CD14-positive monocyte (primary cell): ENCODE results near the gene RPL6. TPM values are rescaled to one million over a fixed set of nuclear protein-coding genes. Genes with fewer than 3 reads are reported as not detected.
A peak's percentile ranks its signal among the peaks of the same experiment; 100 is the strongest.
"Not testable (repeated sequence)": the region's sequence is repeated elsewhere in the genome, so short reads cannot be mapped to it uniquely, and the experiment has no call there.

Experiments used
- DNase-seq, 3 donors: peaks; one replicate each; pipeline ENCODE4 v3.0.0-alpha.2; 2011 to 2022
- H2AFZ ChIP-seq: 2 replicates; pipeline ENCODE4 v1.6.0; 2012; ENCODE audit warnings: mild to moderate bottlenecking, low read depth, low read length, inconsistent platforms; ENCODE audit not compliant: insufficient read depth, poor library complexity, severe bottlenecking
- H3K27ac ChIP-seq, 2 donors: 1 replicate in 1 of 2; 2 replicates in 1 of 2; pipeline ENCODE4 v1.5.1; 2012 to 2013; ENCODE audit warnings: low read length in 2 of 2, control low read depth in 1 of 2, inconsistent platforms in 1 of 2, low read depth in 1 of 2, mild to moderate bottlenecking in 1 of 2
- H3K27me3 ChIP-seq, 2 donors: one replicate each; pipeline versions ENCODE4 v1.6.0 to v1.6.1; 2011 to 2013; ENCODE audit warnings: low read length in 2 of 2; ENCODE audit not compliant: control insufficient read depth in 2 of 2, insufficient read depth in 2 of 2
- H3K36me3 ChIP-seq, 2 donors: replicated peaks in 1 of 2; 1 replicate in 1 of 2; 2 replicates in 1 of 2; pipeline versions ENCODE4 v1.5.1 to v1.6.1; 2012 to 2013; ENCODE audit warnings: low read length in 2 of 2, control low read depth in 1 of 2, inconsistent platforms in 1 of 2, mild to moderate bottlenecking in 1 of 2; ENCODE audit not compliant: insufficient read depth in 2 of 2, control insufficient read depth in 1 of 2
- H3K4me1 ChIP-seq, 2 donors: 1 replicate in 1 of 2; 2 replicates in 1 of 2; pipeline versions ENCODE4 v1.5.1 to v1.6.1; 2012 to 2013; ENCODE audit warnings: low read length in 2 of 2, control low read depth in 1 of 2, inconsistent platforms in 1 of 2, mild to moderate bottlenecking in 1 of 2, moderate library complexity in 1 of 2; ENCODE audit not compliant: insufficient read depth in 2 of 2, control insufficient read depth in 1 of 2
- H3K4me2 ChIP-seq: replicated peaks from 2 replicates; pipeline ENCODE3; 2012; ENCODE audit warnings: low read length, moderate library complexity, mild to moderate bottlenecking; ENCODE audit not compliant: poor library complexity, severe bottlenecking; ENCODE audit errors: extremely low read depth
- H3K4me3 ChIP-seq, 3 experiments: fragments of 200-600 bp in 1 of 3; sonication (generic) in 1 of 3; replicated peaks in 1 of 3; 1 replicate in 2 of 3; 2 replicates in 1 of 3; pipeline ENCODE4 v1.5.1; 2011 to 2013; ENCODE audit warnings: low read length in 3 of 3, mild to moderate bottlenecking in 3 of 3, control low read depth in 2 of 3, low read depth in 2 of 3, inconsistent platforms in 1 of 3, moderate library complexity in 1 of 3
- H3K79me2 ChIP-seq: 2 replicates; pipeline ENCODE4 v1.6.0; 2012; ENCODE audit warnings: mild to moderate bottlenecking, control low read depth, inconsistent platforms, low read length, moderate library complexity; ENCODE audit not compliant: insufficient read depth
- H3K9ac ChIP-seq: 2 replicates; pipeline ENCODE4 v1.6.0; 2017; ENCODE audit warnings: low read length, mild to moderate bottlenecking; ENCODE audit not compliant: insufficient read depth, poor library complexity, severe bottlenecking
- H3K9me3 ChIP-seq, 2 donors: replicated peaks in 1 of 2; 1 replicate in 1 of 2; 2 replicates in 1 of 2; pipeline versions ENCODE4 v1.5.1 to v1.6.1; 2012 to 2013; ENCODE audit warnings: low read length in 2 of 2, control low read depth in 1 of 2; ENCODE audit not compliant: control insufficient read depth in 1 of 2, insufficient read depth in 1 of 2
- H4K20me1 ChIP-seq: 2 replicates; pipeline ENCODE4 v1.6.0; 2012; ENCODE audit warnings: mild to moderate bottlenecking, low read length, control low read depth, moderate library complexity; ENCODE audit not compliant: insufficient read depth
- H3K27ac Mint-ChIP-seq, 7 donors: one replicate each; pipeline ENCODE4 v1.8.0; 2020; ENCODE audit warnings: mild to moderate bottlenecking in 7 of 7, mixed read lengths in 7 of 7, moderate library complexity in 6 of 7, inconsistent platforms in 2 of 7
- H3K27me3 Mint-ChIP-seq, 3 donors: one replicate each; pipeline ENCODE4 v1.8.0; 2021 to 2022; ENCODE audit warnings: low read depth in 3 of 3, mild to moderate bottlenecking in 3 of 3, mixed read lengths in 3 of 3, moderate library complexity in 3 of 3, inconsistent platforms in 1 of 3
- H3K36me3 Mint-ChIP-seq, 2 donors: one replicate each; pipeline ENCODE4 v1.8.0; 2020; ENCODE audit warnings: mixed read lengths in 2 of 2, inconsistent platforms in 1 of 2, mild to moderate bottlenecking in 1 of 2
- H3K4me1 Mint-ChIP-seq: one replicate; pipeline ENCODE4 v1.8.0; 2020; ENCODE audit warnings: mild to moderate bottlenecking, mixed read lengths
- H3K4me3 Mint-ChIP-seq, 2 donors: one replicate each; pipeline ENCODE4 v1.8.0; 2020; ENCODE audit warnings: mild to moderate bottlenecking in 2 of 2, mixed read lengths in 2 of 2, moderate library complexity in 1 of 2
- H3K9me3 Mint-ChIP-seq, 7 donors: one replicate each; pipeline ENCODE4 v1.8.0; 2020 to 2022; ENCODE audit warnings: mixed read lengths in 7 of 7, mild to moderate bottlenecking in 6 of 7, moderate library complexity in 6 of 7, inconsistent platforms in 2 of 7
- CTCF ChIP-seq: fragments of 200-600 bp; IDR thresholded peaks from one replicate; pipeline ENCODE4 v1.8.0; 2022; ENCODE audit warnings: antibody characterized with exemption, mild to moderate bottlenecking
- WGBS: methylation state at CpG from one replicate; pipeline ENCODE4 v1.1.5; 2013; ENCODE audit warnings: missing lambda C conversion rate; ENCODE audit not compliant: insufficient coverage; 5-methylcytosine and 5-hydroxymethylcytosine counted together
- intact Hi-C, 2 donors: fragments of 100-400 bp; cut with micrococcal nuclease; formaldehyde crosslinking; loops; one replicate each; pipeline versions ENCODE4 v1.15.0 to v1.15.1; 2023
- polyA plus RNA-seq, 3 donors: library from polyadenylated mRNA; depleted of rRNA in 1 of 3; unstranded in 2 of 3; stranded (reverse) in 1 of 3; fragments of 300-500 nt in 2 of 3; fragments of >200 nt in 1 of 3; fragmentation: Illumina TruSeq in 2 of 3; gene quantifications; 1 replicate in 2 of 3; 2 replicates in 1 of 3; pipeline ENCODE4 v1.2.3, GENCODE V29; 2012 to 2021

RPL6 gene
- polyA plus RNA-seq, 3 donors: 201 to 1,124 (median 259) TPM

GRCh38 chr12:112456029-112456428 lies 46.6 kb upstream of the RPL6 start:
- Mint-ChIP-seq H3K9me3 (peaks cover 0 to 2% (median 0%) of the 10 kb centered on the region in 7 donors), H3K36me3 (peaks cover 73 to 94% of the 10 kb centered on the region in 2 donors), H3K4me1 (no peaks in the 10 kb centered on the region), H3K27me3 (peaks cover 0 to 2% (median 0%) of the 10 kb centered on the region in 3 donors), H3K27ac (no peak overlapping the region), H3K4me3 (no peak overlapping the region)
- H3K9me3 ChIP-seq: no peaks in the 10 kb centered on the region
- no peak overlapping the region for H3K4me2 ChIP-seq
- H4K20me1 ChIP-seq: no peaks in the 10 kb centered on the region
- TF ChIP-seq CTCF: no peak
- no peak overlapping the region for H3K27ac ChIP-seq
- no peak overlapping the region for H2AFZ ChIP-seq
- H3K27me3 ChIP-seq: no peaks in the 10 kb centered on the region
- H3K4me3 ChIP-seq: no peak overlapping the region
- no peaks in the 10 kb centered on the region for H3K4me1 ChIP-seq
- no peaks in the 10 kb centered on the region for H3K79me2 ChIP-seq
- H3K36me3 ChIP-seq: peaks cover 78 to 96% of the 10 kb centered on the region in 2 donors
- no peak overlapping the region for H3K9ac ChIP-seq
- intact Hi-C loops: no loop called here
- 96% methylated on average over 6 of the region's 7 CpGs for WGBS
- no peak for DNase-seq

- H3K27ac Mint-ChIP-seq: no peak overlapping the region
- Histone ChIP-seq H3K27me3 (no peaks in the 10 kb centered on the region), H3K9ac (no peak overlapping the region), H2AFZ (no peak overlapping the region), H3K79me2 (no peaks in the 10 kb centered on the region), H3K4me3 (no peak overlapping the region), H3K9me3 (no peaks in the 10 kb centered on the region), H3K36me3 (peaks cover 77 to 87% of the 10 kb centered on the region in 2 donors), H4K20me1 (no peaks in the 10 kb centered on the region), H3K4me2 (no peak overlapping the region), H3K4me1 (no peaks in the 10 kb centered on the region), H3K27ac (no peak overlapping the region)
- H3K4me1 Mint-ChIP-seq: peaks cover 11% of the 10 kb centered on the region
- intact Hi-C loops: no loop called here
- no peaks in the 10 kb centered on the region for H3K9me3 Mint-ChIP-seq
- H3K36me3 Mint-ChIP-seq: peaks cover 63 to 91% of the 10 kb centered on the region in 2 donors
- H3K4me3 Mint-ChIP-seq: no peak overlapping the region
- DNase-seq: no peak
- TF ChIP-seq CTCF: no peak
- no peaks in the 10 kb centered on the region for H3K27me3 Mint-ChIP-seq
- no CpG with 5 or more reads among the region's 4 CpGs for WGBS
Observed at GRCh38 chr12:112450725-112451124, 41.3 kb upstream of the RPL6 start.

- H3K4me1 ChIP-seq, H3K4me3 Mint-ChIP-seq, H4K20me1 ChIP-seq, H3K27me3 ChIP-seq, H3K27ac ChIP-seq, H3K9me3 ChIP-seq, H3K79me2 ChIP-seq, H3K9ac ChIP-seq, H3K4me2 ChIP-seq, intact Hi-C loops, H3K4me3 ChIP-seq, H2AFZ ChIP-seq, H3K9me3 Mint-ChIP-seq, DNase-seq, H3K27me3 Mint-ChIP-seq: not testable (repeated sequence)
- no CpG with 5 or more reads among the region's 2 CpGs for WGBS
- Mint-ChIP-seq H3K27ac (peak overlapping the region in 1 of 7 donors; percentile 40), H3K4me1 (peaks cover 11% of the 10 kb centered on the region), H3K36me3 (peaks cover 49 to 80% of the 10 kb centered on the region in 2 donors)
- H3K36me3 ChIP-seq: peaks cover 52 to 62% of the 10 kb centered on the region in 2 donors
Observed at GRCh38 chr12:112448165-112448564, 38.8 kb upstream of the RPL6 start.
